ENCODE measurements around the gene TK2. TPM values are rescaled to one million over a fixed set of nuclear protein-coding genes. Genes with fewer than 3 reads are reported as not detected.
A peak's percentile ranks its signal among the peaks of the same experiment; 100 is the strongest.

Gene TK2
- total RNA-seq, 1 donor from 2014 or later: 16.1 TPM

- Mint-ChIP-seq H3K27ac (no peak overlapping the region), H3K4me3 (ENCODE audit: low read depth) (no peak overlapping the region), H3K27me3 (peaks cover 44% of the 10 kb centered on the region), H3K4me1 (ENCODE audit: low read depth) (no peaks in the 10 kb centered on the region), H3K9me3 (ENCODE audit: low read depth) (no peaks in the 10 kb centered on the region), H3K36me3 (ENCODE audit: insufficient read depth) (no peaks in the 10 kb centered on the region)
- TF ChIP-seq CTCF (IDR thresholded peaks at IDR 0.05; ENCODE audit: unreplicated experiment): no peak
- no peak for DNase-seq (ENCODE audit: low spot score, unreplicated experiment)
Measured at GRCh38 chr16:66473051-66473571, 76.8 kb downstream of the TK2 start.

GRCh38 chr16:66471716-66472393 is 78.1 kb downstream of the TK2 start:
- no peak for DNase-seq (ENCODE audit: low spot score, unreplicated experiment)
- H3K36me3 Mint-ChIP-seq (ENCODE audit: insufficient read depth): no peaks in the 10 kb centered on the region
- peaks cover 49% of the 10 kb centered on the region for H3K27me3 Mint-ChIP-seq
- peak overlapping the region; percentile 45 for H3K27ac Mint-ChIP-seq
- no peak overlapping the region for H3K4me3 Mint-ChIP-seq (ENCODE audit: low read depth)
- no peak for TF ChIP-seq CTCF (IDR thresholded peaks at IDR 0.05; ENCODE audit: unreplicated experiment)
- H3K4me1 Mint-ChIP-seq (ENCODE audit: low read depth): no peaks in the 10 kb centered on the region
- no peaks in the 10 kb centered on the region for H3K9me3 Mint-ChIP-seq (ENCODE audit: low read depth)

GRCh38 chr16:66471264-66471663 is 78.7 kb downstream of the TK2 start:
- no peak overlapping the region for H3K4me3 Mint-ChIP-seq (ENCODE audit: low read depth)
- H3K27ac Mint-ChIP-seq: no peak overlapping the region
- H3K27me3 Mint-ChIP-seq: peaks cover 52% of the 10 kb centered on the region

GRCh38 chr16:66470556-66470955 is 79.4 kb downstream of the TK2 start:
- DNase-seq (ENCODE audit: low spot score, unreplicated experiment): no peak
- TF ChIP-seq CTCF (IDR thresholded peaks at IDR 0.05; ENCODE audit: unreplicated experiment): no peak
- H3K27ac Mint-ChIP-seq: no peak overlapping the region
- H3K4me1 Mint-ChIP-seq (ENCODE audit: low read depth): no peaks in the 10 kb centered on the region
- no peaks in the 10 kb centered on the region for H3K36me3 Mint-ChIP-seq (ENCODE audit: insufficient read depth)
- H3K27me3 Mint-ChIP-seq: peaks cover 52% of the 10 kb centered on the region
- no peak overlapping the region for H3K4me3 Mint-ChIP-seq (ENCODE audit: low read depth)
- H3K9me3 Mint-ChIP-seq (ENCODE audit: low read depth): no peaks in the 10 kb centered on the region

More at GRCh38 chr16:66471264-66471663, 78.7 kb downstream of the TK2 start:
- H3K9me3 Mint-ChIP-seq (ENCODE audit: low read depth): no peaks in the 10 kb centered on the region
- no peak for TF ChIP-seq CTCF (IDR thresholded peaks at IDR 0.05; ENCODE audit: unreplicated experiment)
- H3K36me3 Mint-ChIP-seq (ENCODE audit: insufficient read depth): no peaks in the 10 kb centered on the region
- DNase-seq (ENCODE audit: low spot score, unreplicated experiment): no peak
- H3K4me1 Mint-ChIP-seq (ENCODE audit: low read depth): no peaks in the 10 kb centered on the region

- Mint-ChIP-seq H3K4me3 (ENCODE audit: low read depth) (no peak overlapping the region), H3K27ac (no peak overlapping the region), H3K36me3 (ENCODE audit: insufficient read depth) (no peaks in the 10 kb centered on the region), H3K4me1 (ENCODE audit: low read depth) (no peaks in the 10 kb centered on the region), H3K9me3 (ENCODE audit: low read depth) (no peaks in the 10 kb centered on the region), H3K27me3 (peaks cover 48% of the 10 kb centered on the region)
- no peak for DNase-seq (ENCODE audit: low spot score, unreplicated experiment)
- no peak for TF ChIP-seq CTCF (IDR thresholded peaks at IDR 0.05; ENCODE audit: unreplicated experiment)
Measured at GRCh38 chr16:66469947-66470546, 79.9 kb downstream of the TK2 start.
